Tibial nerve (tissue), 4 donors: ENCODE data around the gene TBX15. TPM values are rescaled to one million over a fixed set of nuclear protein-coding genes. Genes with fewer than 3 reads are reported as not detected.
A peak's percentile ranks its signal among the peaks of the same experiment; 100 is the strongest.

Source experiments
- DNase-seq, 2 donors: peaks; one replicate each; pipeline ENCODE4 v3.0.0-alpha.2; 2019; ENCODE audit warnings: low spot score in 2 of 2
- H3K27ac ChIP-seq, 4 donors: fragments of 200-600 bp; sonication (generic) in 3 of 4; one replicate each; pipeline ENCODE4 v1.5.1; 2017 to 2019; ENCODE audit warnings: mild to moderate bottlenecking in 1 of 4
- H3K27me3 ChIP-seq, 2 donors: fragments of 200-600 bp; sonication (generic) in 1 of 2; one replicate each; pipeline versions ENCODE4 v1.5.1 to v1.6.0; 2017 to 2019
- H3K36me3 ChIP-seq, 3 donors: fragments of 200-600 bp; sonication (generic); one replicate each; pipeline ENCODE4 v1.5.1; 2018 to 2019
- H3K4me1 ChIP-seq, 4 donors: fragments of 200-600 bp; sonication (generic) in 3 of 4; one replicate each; pipeline ENCODE4 v1.5.1; 2017 to 2019
- H3K4me3 ChIP-seq, 4 donors: fragments of 200-600 bp; sonication (generic) in 3 of 4; one replicate each; pipeline ENCODE4 v1.5.1; 2017 to 2019; ENCODE audit warnings: mild to moderate bottlenecking in 1 of 4, moderate library complexity in 1 of 4
- H3K9me3 ChIP-seq, 4 donors: fragments of 200-600 bp; sonication (generic) in 3 of 4; one replicate each; pipeline ENCODE4 v1.5.1; 2017 to 2019
- EP300 ChIP-seq, 2 donors: sonication (generic); formaldehyde crosslinking; IDR thresholded peaks; one replicate each; pipeline ENCODE4 v1.6.1; 2017; ENCODE audit warnings: antibody characterized with exemption in 2 of 2, mild to moderate bottlenecking in 1 of 2
- POLR2A ChIP-seq, 2 donors: fragments of 450-650 bp; IDR thresholded peaks; one replicate each; pipeline ENCODE4 v1.6.1; 2017; ENCODE audit warnings: antibody characterized with exemption in 2 of 2, mild to moderate bottlenecking in 2 of 2, moderate library complexity in 2 of 2
- WGBS, 2 donors: methylation state at CpG; one replicate each; pipeline ENCODE4 v1.1.5; 2018; 5-methylcytosine and 5-hydroxymethylcytosine counted together
- total RNA-seq, 4 donors: library from RNA; depleted of rRNA; stranded (reverse); fragments of >200 nt; gene quantifications; one replicate each; pipeline ENCODE4 v1.1.0, GENCODE V29; 2016
- TF ChIP-seq, protein P1 (sequence below), 5 experiments: fragments of 200-600 bp in 3 of 5; fragments of 450-650 bp in 2 of 5; sonication (generic) in 3 of 5; IDR thresholded peaks; one replicate each; pipeline ENCODE4 v1.5.1; 2016 to 2019; ENCODE audit warnings: antibody characterized with exemption in 5 of 5, mild to moderate bottlenecking in 3 of 5, moderate library complexity in 2 of 5

The TBX15 gene
- total RNA-seq: 10 to 100 TPM; 38.7 to 57.0 (median 48.2) TPM

DNA sequence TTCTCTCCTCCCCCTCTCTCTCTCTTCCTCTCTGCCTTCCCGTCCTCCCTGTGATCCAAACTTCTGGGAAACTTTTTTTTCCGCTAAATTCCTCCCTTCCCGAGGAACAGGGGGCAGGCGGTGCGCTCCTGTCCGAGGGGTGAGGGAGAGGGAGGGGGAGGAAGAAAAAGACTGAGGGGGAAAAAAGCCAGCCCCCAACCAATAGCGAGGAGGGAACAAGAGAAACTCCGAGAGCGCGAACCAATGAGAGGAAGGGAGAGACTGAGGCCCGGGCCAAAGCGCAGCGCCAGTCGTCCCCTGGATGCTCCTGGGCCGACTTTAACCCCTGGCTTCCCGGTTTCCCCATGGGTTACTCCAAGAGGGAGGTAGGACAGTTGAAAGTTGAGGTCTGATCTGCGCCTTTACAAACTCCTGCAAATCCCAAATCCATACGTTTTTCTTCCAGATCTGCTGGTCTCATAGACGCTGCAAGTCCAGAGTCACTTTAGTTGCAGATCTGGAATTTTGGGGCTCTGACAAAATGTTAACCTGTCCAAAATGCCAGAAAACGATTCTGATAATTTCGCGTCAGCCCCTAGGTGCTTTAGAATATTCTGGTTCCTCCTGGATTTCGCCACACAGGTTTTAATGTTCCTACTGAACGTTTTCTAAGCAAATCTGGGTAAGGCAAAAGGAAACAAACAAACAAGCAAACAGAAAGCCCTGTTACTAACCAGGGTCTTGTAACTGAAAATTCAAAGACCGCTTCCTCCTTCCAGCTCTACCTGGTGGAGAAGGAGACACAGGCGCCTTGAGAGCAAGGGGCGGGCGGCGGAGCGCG is at the start of gene TBX15:
Gene TBX15 (minus strand): TSS at position 158 of the 820 bp plus-strand sequence. CDS start 548 bp downstream, outside the sequence.
- Histone ChIP-seq H3K9me3 (no peaks in the 10 kb centered on the region), H3K4me3 (peak within 1 kb of the TSS; percentile 28 to 67 (median 56)), H3K4me1 (peaks cover 0 to 63% (median 15%) of the 10 kb centered on the region in 4 donors), H3K27ac (peak within 1 kb of the TSS; percentile 69 to 93 (median 85)), H3K36me3 (no peaks in the 10 kb centered on the region), H3K27me3 (peaks cover 0 to 99% of the 10 kb centered on the region in 2 donors)
- DNase-seq: no peak
- peak; percentile 1 to 2 for TF ChIP-seq POLR2A (IDR thresholded peaks at IDR 0.05)
- peak in 1 of 2 donors; percentile 62 for TF ChIP-seq EP300 (IDR thresholded peaks at IDR 0.05)
- TF ChIP-seq, protein P1, sequence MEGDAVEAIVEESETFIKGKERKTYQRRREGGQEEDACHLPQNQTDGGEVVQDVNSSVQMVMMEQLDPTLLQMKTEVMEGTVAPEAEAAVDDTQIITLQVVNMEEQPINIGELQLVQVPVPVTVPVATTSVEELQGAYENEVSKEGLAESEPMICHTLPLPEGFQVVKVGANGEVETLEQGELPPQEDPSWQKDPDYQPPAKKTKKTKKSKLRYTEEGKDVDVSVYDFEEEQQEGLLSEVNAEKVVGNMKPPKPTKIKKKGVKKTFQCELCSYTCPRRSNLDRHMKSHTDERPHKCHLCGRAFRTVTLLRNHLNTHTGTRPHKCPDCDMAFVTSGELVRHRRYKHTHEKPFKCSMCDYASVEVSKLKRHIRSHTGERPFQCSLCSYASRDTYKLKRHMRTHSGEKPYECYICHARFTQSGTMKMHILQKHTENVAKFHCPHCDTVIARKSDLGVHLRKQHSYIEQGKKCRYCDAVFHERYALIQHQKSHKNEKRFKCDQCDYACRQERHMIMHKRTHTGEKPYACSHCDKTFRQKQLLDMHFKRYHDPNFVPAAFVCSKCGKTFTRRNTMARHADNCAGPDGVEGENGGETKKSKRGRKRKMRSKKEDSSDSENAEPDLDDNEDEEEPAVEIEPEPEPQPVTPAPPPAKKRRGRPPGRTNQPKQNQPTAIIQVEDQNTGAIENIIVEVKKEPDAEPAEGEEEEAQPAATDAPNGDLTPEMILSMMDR (IDR thresholded peaks at IDR 0.05): no peak
- 11 to 12% methylated on average over 31 of the region's 31 CpGs for WGBS, 2 donors

DNA sequence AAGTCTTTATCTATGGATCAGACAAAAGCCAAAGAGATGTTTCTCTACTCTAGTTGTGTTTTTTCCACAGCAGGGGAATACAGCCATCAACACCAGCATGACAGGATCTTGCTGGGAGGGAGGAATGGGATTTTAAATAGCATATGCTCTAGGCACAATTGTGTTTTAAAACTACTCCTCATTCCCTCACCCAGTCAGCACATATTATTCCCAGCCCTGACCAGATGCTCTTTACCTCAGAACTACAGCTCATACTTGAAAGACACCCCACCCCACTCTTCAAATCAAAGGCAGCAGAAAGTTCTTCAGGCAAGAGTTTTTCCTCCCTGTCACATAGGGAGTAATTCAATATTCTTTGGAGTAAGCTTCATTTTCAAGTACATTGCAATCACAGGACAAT is 46.2 kb upstream of the TBX15 start:
- Histone ChIP-seq H3K27me3 (no peaks in the 10 kb centered on the region), H3K4me1 (no peaks in the 10 kb centered on the region), H3K36me3 (peaks cover 0 to 57% (median 0%) of the 10 kb centered on the region in 3 donors), H3K9me3 (no peaks in the 10 kb centered on the region), H3K4me3 (no peak overlapping the region), H3K27ac (no peak overlapping the region)
- DNase-seq: no peak
- no peak for TF ChIP-seq POLR2A (IDR thresholded peaks at IDR 0.05)
- TF ChIP-seq, protein P1 (IDR thresholded peaks at IDR 0.05): no peak

DNA sequence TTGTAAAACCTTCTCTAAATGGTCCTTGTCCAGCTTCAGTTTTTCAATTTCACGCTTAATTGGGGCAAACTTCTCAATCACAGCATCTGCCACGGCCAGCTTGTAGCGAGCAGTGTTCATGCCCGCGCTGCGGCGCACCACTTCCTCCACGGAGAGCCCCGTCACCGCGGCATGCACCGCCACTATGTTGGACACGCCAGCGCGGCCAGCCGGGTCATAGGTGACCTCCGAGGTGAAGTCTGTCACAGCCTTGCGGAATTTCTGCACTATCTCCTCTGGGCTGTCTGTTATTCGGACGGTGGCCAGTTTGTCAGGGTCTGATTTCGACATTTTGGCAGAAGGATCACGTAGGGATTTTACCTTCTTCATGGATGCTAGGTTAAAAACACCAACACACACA is 44.8 kb upstream of the TBX15 start:
- H3K36me3 ChIP-seq: peaks cover 0 to 61% (median 0%) of the 10 kb centered on the region in 3 donors
- DNase-seq: no peak
- no peak overlapping the region for H3K27ac ChIP-seq
- H3K4me1 ChIP-seq: no peaks in the 10 kb centered on the region
- H3K27me3 ChIP-seq: no peaks in the 10 kb centered on the region
- H3K4me3 ChIP-seq: no peak overlapping the region
- WGBS, 2 donors: 98 to 99% methylated on average over 22 of the region's 22 CpGs
- H3K9me3 ChIP-seq: no peaks in the 10 kb centered on the region
- TF ChIP-seq POLR2A (IDR thresholded peaks at IDR 0.05) (no peak), EP300 (IDR thresholded peaks at IDR 0.05) (no peak)
- TF ChIP-seq, protein P1 (IDR thresholded peaks at IDR 0.05): no peak

GRCh38 chr1:119027759-119028158 is 39.6 kb upstream of the TBX15 start:
- whole genome bisulfite sequencing, 2 donors: 92 to 93% methylated on average over 1 of the region's 1 CpG
- TF ChIP-seq POLR2A (IDR thresholded peaks at IDR 0.05) (no peak), EP300 (IDR thresholded peaks at IDR 0.05) (no peak)
- TF ChIP-seq, protein P1 (IDR thresholded peaks at IDR 0.05): no peak
- Histone ChIP-seq H3K4me3 (no peak overlapping the region), H3K27me3 (no peaks in the 10 kb centered on the region), H3K36me3 (peaks cover 0 to 41% (median 0%) of the 10 kb centered on the region in 3 donors), H3K4me1 (no peaks in the 10 kb centered on the region), H3K27ac (no peak overlapping the region), H3K9me3 (no peaks in the 10 kb centered on the region)
- no peak for DNase-seq

DNA sequence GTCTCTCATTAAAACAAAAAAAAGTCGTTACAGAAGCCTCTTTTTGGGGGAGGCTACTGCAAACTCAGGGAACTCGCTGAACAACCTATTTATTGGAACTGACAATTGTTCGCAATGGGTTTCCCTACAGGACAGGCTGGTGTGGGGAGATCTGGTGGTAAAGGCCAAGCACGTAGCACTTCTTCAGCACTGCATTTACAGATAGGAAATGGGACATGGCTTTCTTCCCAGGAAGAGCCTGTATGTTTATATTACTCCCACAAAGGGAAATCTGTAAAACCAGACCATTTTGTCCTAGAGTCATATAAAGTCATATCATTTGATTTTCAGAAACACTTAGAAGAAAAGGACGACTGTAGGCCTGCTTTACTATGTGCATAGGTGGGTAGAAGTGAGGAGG is 38.8 kb upstream of the TBX15 start:
- peaks cover 0 to 33% (median 0%) of the 10 kb centered on the region in 3 donors for H3K36me3 ChIP-seq
- WGBS, 2 donors: 82 to 83% methylated on average over 5 of the region's 5 CpGs
- DNase-seq: no peak
- no peaks in the 10 kb centered on the region for H3K9me3 ChIP-seq
- TF ChIP-seq EP300 (IDR thresholded peaks at IDR 0.05) (no peak), POLR2A (IDR thresholded peaks at IDR 0.05) (no peak)
- TF ChIP-seq, protein P1 (IDR thresholded peaks at IDR 0.05): no peak
- no peak overlapping the region for H3K27ac ChIP-seq
- no peaks in the 10 kb centered on the region for H3K4me1 ChIP-seq
- no peaks in the 10 kb centered on the region for H3K27me3 ChIP-seq
- H3K4me3 ChIP-seq: no peak overlapping the region
